Mucosa of stomach (tissue), 1 donor: Measurements from ENCODE around the gene IFI27.

Experiments
- H3K27me3 ChIP-seq: one replicate; pipeline ENCODE4 v1.7.0; 2013; ENCODE audit warnings: mild to moderate bottlenecking, low read length; ENCODE audit not compliant: control insufficient read depth, insufficient read depth
- H3K36me3 ChIP-seq: one replicate; pipeline ENCODE4 v1.7.0; 2013; ENCODE audit warnings: low read length; ENCODE audit not compliant: control insufficient read depth, insufficient read depth
- H3K4me1 ChIP-seq: one replicate; pipeline ENCODE4 v1.7.0; 2013; ENCODE audit warnings: mild to moderate bottlenecking, low read length; ENCODE audit not compliant: control insufficient read depth, insufficient read depth
- H3K4me3 ChIP-seq: one replicate; pipeline ENCODE4 v1.7.0; 2013; ENCODE audit warnings: low read length
- H3K9ac ChIP-seq: one replicate; pipeline ENCODE4 v1.7.0; 2013; ENCODE audit warnings: mild to moderate bottlenecking, low read length, moderate library complexity
- H3K9me3 ChIP-seq: one replicate; pipeline ENCODE4 v1.7.0; 2013; ENCODE audit warnings: mild to moderate bottlenecking, low read length, moderate library complexity; ENCODE audit not compliant: control insufficient read depth
- donor health status: Pancreatic carcinoma.

The IFI27 gene

GRCh38 chr14:94165744-94166143 lies 55.2 kb downstream of the IFI27 start:
- Histone ChIP-seq H3K27me3 (peaks cover 7% of the 10 kb centered on the region), H3K4me3 (no peak overlapping the region), H3K4me1 (peaks cover 18% of the 10 kb centered on the region), H3K9me3 (no peaks in the 10 kb centered on the region), H3K36me3 (no peaks in the 10 kb centered on the region), H3K9ac (no peak overlapping the region)
